Neural progenitor cell (in vitro differentiated cells): ENCODE data around the gene MYOZ1.

Source experiments
- EZH2 ChIP-seq: fragments of 200-600 bp; sonication (generic); IDR thresholded peaks from 2 replicates; pipeline ENCODE4 v1.6.1; 2017; ENCODE audit warnings: antibody characterized with exemption, mild to moderate bottlenecking, moderate library complexity
- EZH2phosphoT487 ChIP-seq: fragments of 200-600 bp; sonication (generic); IDR thresholded peaks from 2 replicates; pipeline ENCODE4 v1.6.1; 2017; ENCODE audit warnings: antibody characterized with exemption
- TF ChIP-seq, protein P1 (sequence below): fragments of 200-600 bp; sonication (generic); IDR thresholded peaks from 2 replicates; pipeline ENCODE4 v1.5.1; 2017; ENCODE audit warnings: antibody characterized with exemption, mild to moderate bottlenecking

DNA sequence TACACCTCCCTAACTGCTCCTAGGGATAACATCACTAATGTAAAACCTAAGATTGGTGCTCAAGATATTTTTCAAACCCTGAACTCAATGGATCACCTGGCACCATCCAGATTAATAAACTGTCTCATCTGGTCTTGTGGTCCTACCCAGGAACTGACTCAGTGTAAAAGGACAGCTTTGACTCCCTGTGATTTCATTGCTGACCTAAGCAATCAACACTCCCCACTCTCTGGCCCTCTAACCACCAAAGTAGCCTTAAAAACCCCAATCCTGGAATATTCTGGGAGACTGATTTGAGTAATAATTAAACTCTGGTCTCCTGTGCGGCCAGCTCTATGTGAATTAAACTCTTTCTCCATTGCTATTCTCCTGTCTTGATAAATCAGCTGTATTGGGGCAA lies 43.9 kb downstream of the MYOZ1 start:
- TF ChIP-seq, protein P1, sequence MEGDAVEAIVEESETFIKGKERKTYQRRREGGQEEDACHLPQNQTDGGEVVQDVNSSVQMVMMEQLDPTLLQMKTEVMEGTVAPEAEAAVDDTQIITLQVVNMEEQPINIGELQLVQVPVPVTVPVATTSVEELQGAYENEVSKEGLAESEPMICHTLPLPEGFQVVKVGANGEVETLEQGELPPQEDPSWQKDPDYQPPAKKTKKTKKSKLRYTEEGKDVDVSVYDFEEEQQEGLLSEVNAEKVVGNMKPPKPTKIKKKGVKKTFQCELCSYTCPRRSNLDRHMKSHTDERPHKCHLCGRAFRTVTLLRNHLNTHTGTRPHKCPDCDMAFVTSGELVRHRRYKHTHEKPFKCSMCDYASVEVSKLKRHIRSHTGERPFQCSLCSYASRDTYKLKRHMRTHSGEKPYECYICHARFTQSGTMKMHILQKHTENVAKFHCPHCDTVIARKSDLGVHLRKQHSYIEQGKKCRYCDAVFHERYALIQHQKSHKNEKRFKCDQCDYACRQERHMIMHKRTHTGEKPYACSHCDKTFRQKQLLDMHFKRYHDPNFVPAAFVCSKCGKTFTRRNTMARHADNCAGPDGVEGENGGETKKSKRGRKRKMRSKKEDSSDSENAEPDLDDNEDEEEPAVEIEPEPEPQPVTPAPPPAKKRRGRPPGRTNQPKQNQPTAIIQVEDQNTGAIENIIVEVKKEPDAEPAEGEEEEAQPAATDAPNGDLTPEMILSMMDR = no peak
- no peak for TF ChIP-seq EZH2
- TF ChIP-seq EZH2phosphoT487 = no peak
